NT2/D1 (cell line): ENCODE measurements around the gene CHRNA9.

Experiments
- DNase-seq: peaks from one replicate; pipeline ENCODE4 v3.0.0-alpha.2; 2011; ENCODE audit warnings: low read depth, low spot score
- H3K27me3 ChIP-seq: 2 replicates; pipeline ENCODE4 v1.6.0; 2011; ENCODE audit warnings: mild to moderate bottlenecking; ENCODE audit not compliant: insufficient read length, insufficient read depth
- H3K36me3 ChIP-seq: 2 replicates; pipeline ENCODE4 v1.6.1; 2011; ENCODE audit warnings: mild to moderate bottlenecking, low read length, mixed read lengths; ENCODE audit not compliant: insufficient read depth, insufficient read length
- H3K4me1 ChIP-seq: 2 replicates; pipeline ENCODE4 v1.5.1; 2011; ENCODE audit not compliant: insufficient read depth, insufficient read length
- H3K4me3 ChIP-seq: 2 replicates; pipeline ENCODE4 v1.5.1; 2011; ENCODE audit warnings: low read depth; ENCODE audit not compliant: insufficient read length
- H3K9ac ChIP-seq: 2 replicates; pipeline ENCODE4 v1.6.0; 2011; ENCODE audit warnings: low read depth; ENCODE audit not compliant: insufficient read length
- H3K9me3 ChIP-seq: 2 replicates; pipeline ENCODE4 v1.5.1; 2011; ENCODE audit warnings: mild to moderate bottlenecking, low read length; ENCODE audit not compliant: insufficient read depth
- SUZ12 ChIP-seq: IDR thresholded peaks from 2 replicates; pipeline ENCODE4 v1.6.1; 2011; ENCODE audit not compliant: insufficient read length, insufficient read depth; ENCODE audit errors: extremely low read depth
- YY1 ChIP-seq: IDR thresholded peaks from 2 replicates; pipeline ENCODE4 v1.6.1; 2011; ENCODE audit not compliant: insufficient read length, insufficient read depth
- ZNF274 ChIP-seq: IDR thresholded peaks from 2 replicates; pipeline ENCODE4 v1.6.1; 2011; ENCODE audit warnings: mild to moderate bottlenecking, low read depth, low read length

The CHRNA9 gene

DNA sequence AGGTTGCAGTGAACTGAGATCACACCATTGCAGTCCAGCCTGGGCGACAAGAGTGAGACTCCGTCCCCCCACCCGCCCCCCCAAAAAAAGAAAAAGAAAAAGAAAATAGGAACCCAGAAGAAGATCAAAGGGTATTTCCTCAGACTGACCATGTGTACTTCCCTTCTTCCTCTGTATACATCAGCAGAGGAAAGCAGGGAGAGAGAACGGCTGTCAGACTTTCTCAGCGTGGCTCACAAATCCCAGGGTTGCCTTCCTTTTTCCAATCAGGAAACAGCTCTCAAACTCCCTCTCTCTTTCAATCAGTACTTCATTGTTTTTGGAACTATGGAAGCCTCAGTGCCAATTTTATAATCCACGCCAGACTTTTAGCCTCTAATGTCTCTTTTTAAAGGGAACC, 59.1 kb downstream of the CHRNA9 start:
- no peaks in the 10 kb centered on the region for H3K9me3 ChIP-seq
- no peaks in the 10 kb centered on the region for H3K4me1 ChIP-seq
- no peak overlapping the region for H3K4me3 ChIP-seq
- no peak for DNase-seq
- H3K36me3 ChIP-seq = no peaks in the 10 kb centered on the region
- no peak for TF ChIP-seq ZNF274
- no peak for TF ChIP-seq SUZ12
- no peak for TF ChIP-seq YY1
- H3K27me3 ChIP-seq = no peaks in the 10 kb centered on the region
- no peak overlapping the region for H3K9ac ChIP-seq

DNA sequence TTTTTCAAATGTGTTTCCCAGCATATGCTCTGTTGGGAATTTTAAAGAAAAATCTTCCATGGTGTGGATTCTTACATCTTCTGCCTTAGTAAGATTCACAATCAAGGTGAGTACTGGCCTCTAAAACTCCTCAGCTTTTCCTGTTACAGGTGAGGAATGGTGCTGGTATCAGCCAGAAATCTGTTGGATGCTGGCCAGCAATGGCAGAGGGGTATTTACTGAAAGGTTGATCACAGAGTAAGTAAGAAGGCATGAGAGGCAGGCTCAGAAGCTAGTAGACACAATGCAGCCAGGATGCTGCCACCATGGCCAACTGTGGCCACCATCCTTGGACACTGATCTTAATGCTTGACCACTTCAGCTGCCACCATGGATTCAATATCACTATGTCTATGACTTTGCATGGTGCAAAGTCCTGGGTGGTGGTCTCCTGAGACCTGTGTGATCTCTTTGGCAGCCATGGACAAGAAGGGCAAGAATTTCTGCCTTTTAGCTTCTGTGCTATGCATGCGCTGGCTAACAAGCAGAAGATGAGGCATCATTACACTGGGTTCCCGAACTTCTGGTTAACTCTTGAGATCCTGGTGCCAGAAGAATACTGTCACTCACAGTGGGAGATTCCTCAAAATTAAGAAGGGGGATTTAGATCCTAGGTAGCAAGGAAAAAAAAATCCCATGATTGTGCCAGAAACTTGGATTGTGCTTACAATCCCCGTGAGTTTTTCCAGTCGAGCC, 60.2 kb downstream of the CHRNA9 start:
- no peak overlapping the region for H3K4me3 ChIP-seq
- no peaks in the 10 kb centered on the region for H3K36me3 ChIP-seq
- no peaks in the 10 kb centered on the region for H3K9me3 ChIP-seq
- no peaks in the 10 kb centered on the region for H3K4me1 ChIP-seq
- no peak for TF ChIP-seq SUZ12
- DNase-seq = no peak
- H3K9ac ChIP-seq = no peak overlapping the region
- no peaks in the 10 kb centered on the region for H3K27me3 ChIP-seq

DNA sequence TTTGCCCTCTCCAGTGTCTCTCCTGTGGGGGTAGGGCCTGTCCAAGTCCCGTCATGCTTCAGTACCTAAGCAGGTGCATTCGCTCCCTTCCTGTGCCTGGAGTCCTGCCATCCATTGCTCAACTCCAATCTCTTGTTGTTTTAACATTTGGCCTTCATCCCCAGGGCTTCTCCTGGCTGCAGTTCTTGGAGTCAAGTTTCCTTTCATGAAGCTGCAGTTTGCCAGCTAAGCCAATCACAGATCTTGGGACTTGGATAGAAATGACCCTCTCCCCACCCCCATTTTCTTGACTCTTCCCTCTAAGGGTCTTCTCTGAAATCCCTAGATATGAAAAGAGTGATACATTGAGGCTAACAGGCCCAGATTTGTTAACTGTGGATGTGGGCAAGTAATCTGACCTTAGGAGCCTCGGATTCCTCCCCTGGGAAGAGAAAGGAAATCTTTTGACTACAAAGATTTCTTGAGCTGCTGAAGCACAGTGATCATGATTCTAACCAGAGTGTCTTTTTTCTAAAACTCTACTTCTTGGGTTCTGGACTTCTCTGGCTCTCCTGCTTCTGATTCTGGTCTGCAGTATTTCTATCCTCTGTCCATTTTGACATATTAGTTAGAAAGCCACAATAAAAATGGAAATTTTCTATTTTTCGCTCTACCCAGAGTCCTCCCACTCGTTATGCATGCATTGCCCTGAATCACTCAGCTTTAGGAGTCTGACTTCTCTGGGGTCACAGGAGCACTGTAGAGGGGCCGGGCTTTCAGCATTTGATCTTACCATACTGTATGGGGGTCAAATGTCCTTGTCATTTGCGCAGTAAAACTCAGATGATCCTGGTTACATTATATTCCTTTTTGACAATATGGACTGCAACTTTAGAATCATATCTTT, 61.0 kb downstream of the CHRNA9 start:
- H3K9ac ChIP-seq = no peak overlapping the region
- H3K4me1 ChIP-seq = no peaks in the 10 kb centered on the region
- DNase-seq = no peak
- H3K36me3 ChIP-seq = no peaks in the 10 kb centered on the region
- no peaks in the 10 kb centered on the region for H3K27me3 ChIP-seq
- TF ChIP-seq ZNF274 = no peak
- no peak for TF ChIP-seq SUZ12
- no peak for TF ChIP-seq YY1
- no peaks in the 10 kb centered on the region for H3K9me3 ChIP-seq
- no peak overlapping the region for H3K4me3 ChIP-seq

GRCh38 chr4:40399578-40399977, 64.4 kb downstream of the CHRNA9 start:
- H3K4me3 ChIP-seq = no peak overlapping the region
- H3K4me1 ChIP-seq = no peaks in the 10 kb centered on the region
- H3K9me3 ChIP-seq = no peaks in the 10 kb centered on the region
- no peak for DNase-seq
- no peaks in the 10 kb centered on the region for H3K36me3 ChIP-seq
- H3K9ac ChIP-seq = no peak overlapping the region
- TF ChIP-seq SUZ12 (no peak), YY1 (no peak), ZNF274 (no peak)
- no peaks in the 10 kb centered on the region for H3K27me3 ChIP-seq

GRCh38 chr4:40401096-40401495, 66.0 kb downstream of the CHRNA9 start:
- Histone ChIP-seq H3K27me3 (no peaks in the 10 kb centered on the region), H3K4me3 (no peak overlapping the region), H3K9ac (no peak overlapping the region), H3K9me3 (peaks cover under 1% of the 10 kb centered on the region; the same call in 1 of the 2 replicates), H3K36me3 (no peaks in the 10 kb centered on the region), H3K4me1 (no peaks in the 10 kb centered on the region)
- DNase-seq = no peak
- TF ChIP-seq SUZ12 = no peak
- TF ChIP-seq YY1 = no peak
- TF ChIP-seq ZNF274 = no peak

DNA sequence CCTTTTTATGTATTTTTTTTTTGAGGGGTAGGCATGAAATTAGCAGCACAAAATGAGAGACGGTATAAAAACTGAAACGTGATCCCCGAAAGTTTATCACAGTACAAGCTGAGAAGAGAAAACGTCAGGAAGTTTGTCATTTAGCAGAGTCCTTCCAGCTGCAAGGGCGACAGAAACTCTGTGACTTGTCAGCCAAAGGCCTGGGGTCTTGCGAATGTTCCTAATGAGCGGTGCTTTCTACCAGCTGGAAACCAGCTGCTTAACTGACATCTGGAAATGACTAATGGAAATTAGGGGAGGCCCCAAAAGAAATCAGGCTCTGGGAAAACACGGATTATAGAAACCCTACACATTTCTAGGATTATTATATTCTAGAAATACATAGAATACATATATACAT, 66.5 kb downstream of the CHRNA9 start:
- Histone ChIP-seq H3K27me3 (no peaks in the 10 kb centered on the region), H3K4me3 (no peak overlapping the region), H3K36me3 (no peaks in the 10 kb centered on the region), H3K4me1 (no peaks in the 10 kb centered on the region), H3K9ac (no peak overlapping the region), H3K9me3 (peaks cover 6% of the 10 kb centered on the region; the same call in 1 of the 2 replicates)
- TF ChIP-seq ZNF274 = no peak
- TF ChIP-seq SUZ12 = no peak
- TF ChIP-seq YY1 = no peak
- DNase-seq = no peak

DNA sequence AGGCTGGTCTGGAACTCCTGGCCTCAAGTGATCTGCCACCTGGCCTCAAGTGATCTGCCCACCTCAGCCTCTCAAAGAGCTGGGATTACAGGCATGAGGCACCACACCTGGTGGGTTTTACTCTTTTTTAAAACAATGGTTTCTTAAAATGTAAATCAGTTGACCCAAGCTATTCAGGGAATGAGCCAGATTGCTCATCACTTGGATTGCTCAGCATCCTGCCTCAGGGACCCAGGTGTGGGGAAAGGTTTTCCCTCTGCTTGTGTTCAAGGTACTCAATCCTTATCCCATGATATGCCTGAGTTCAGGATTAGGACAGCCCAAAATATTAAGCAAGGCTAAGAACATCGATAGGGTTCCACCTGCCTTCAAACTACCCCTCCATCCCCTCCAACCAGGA, 67.4 kb downstream of the CHRNA9 start:
- no peak for TF ChIP-seq ZNF274
- TF ChIP-seq YY1 = no peak
- no peak for TF ChIP-seq SUZ12
- DNase-seq = no peak

More for the DNA sequence above, 67.4 kb downstream of the CHRNA9 start:
- Histone ChIP-seq H3K4me1 (no peaks in the 10 kb centered on the region), H3K4me3 (no peak overlapping the region), H3K27me3 (no peaks in the 10 kb centered on the region), H3K9ac (no peak overlapping the region), H3K9me3 (peaks cover 15% of the 10 kb centered on the region; the same call in 1 of the 2 replicates), H3K36me3 (no peaks in the 10 kb centered on the region)
